A549 (cell line): Measurements from ENCODE around the gene SLC1A2. TPM values are rescaled to one million over a fixed set of nuclear protein-coding genes. Genes with fewer than 3 reads are reported as not detected.

Source experiments
- ATAC-seq, 2 experiments: fragments of 200-7000 bp in 1 of 2; fragments of >200 bp in 1 of 2; cut with Nextera tagmentation in 1 of 2; cut with Tn5 transposase in 1 of 2; 3 replicates each; pipeline versions ENCODE4 v1.8.0 to v1.9.1; 2018 to 2020; ENCODE audit warnings: mild to moderate bottlenecking in 1 of 2, moderate library complexity in 1 of 2
- CTCF ChIA-PET: fragments of 300-600 bp; sonication (Branson Sonifier 250); formaldehyde crosslinking; extraction: SDS; loops from one replicate; lab custom pipeline; 2021; ENCODE audit warnings: antibody characterized with exemption, inconsistent platforms; lab: Yijun Ruan, JAX
- POLR2A ChIA-PET: fragments of 350-600 bp; formaldehyde crosslinking; extraction: SDS; loops from one replicate; lab custom pipeline; 2021; ENCODE audit warnings: antibody characterized with exemption, inconsistent platforms; lab: Yijun Ruan, JAX
- DNase-seq, 2 experiments: peaks; one replicate each; pipeline versions ENCODE4 v3.0.0 to v3.0.0-alpha.2; 2011 to 2016; ENCODE audit warnings: low read depth in 1 of 2, low spot score in 1 of 2
- FAIRE-seq: peaks from 2 replicates; lab custom pipeline; 2011; peaks lifted over from hg19 to GRCh38; lab: Jason Lieb, UNC
- H3K27ac ChIP-seq, 2 experiments: fragments of >200 bp; sonication (Bioruptor Twin); formaldehyde crosslinking; 3 replicates each; pipeline ENCODE4 v1.5.1; 2016 to 2017
- H3K4me1 ChIP-seq: fragments of >200 bp; sonication (Bioruptor Twin); formaldehyde crosslinking; 3 replicates; pipeline ENCODE4 v1.6.1; 2016
- H3K4me2 ChIP-seq: fragments of >200 bp; sonication (Bioruptor Twin); formaldehyde crosslinking; 3 replicates; pipeline ENCODE4 v1.6.1; 2016
- H3K4me3 ChIP-seq: fragments of >200 bp; sonication (Bioruptor Twin); formaldehyde crosslinking; 3 replicates; pipeline ENCODE4 v1.5.1; 2016
- H3K9me3 ChIP-seq: fragments of >200 bp; sonication (Bioruptor Twin); formaldehyde crosslinking; 3 replicates; pipeline ENCODE4 v1.6.1; 2016
- CBX2 ChIP-seq: fragments of 200-600 bp; sonication (generic); IDR thresholded peaks from 2 replicates; pipeline ENCODE4 v1.6.1; 2016; ENCODE audit warnings: low read depth, mild to moderate bottlenecking, borderline replicate concordance
- CEBPB ChIP-seq, 2 experiments: fragments of >200 bp in 1 of 2; sonication (Bioruptor Twin) in 1 of 2; formaldehyde crosslinking in 1 of 2; IDR thresholded peaks; 2 replicates each; pipeline ENCODE4 v1.6.1; 2012 to 2016
- CHD4 ChIP-seq: fragments of 200-600 bp; sonication (generic); IDR thresholded peaks from 2 replicates; pipeline ENCODE4 v1.6.1; 2016; ENCODE audit warnings: antibody characterized with exemption, mild to moderate bottlenecking, borderline replicate concordance
- ELK1 ChIP-seq: fragments of 150-350 bp; IDR thresholded peaks from 2 replicates; pipeline ENCODE4 v1.6.1; 2014; ENCODE audit warnings: low read depth, mild to moderate bottlenecking, low read length
- FOSB ChIP-seq: fragments of 250-450 bp; sonication (Bioruptor Pico); IDR thresholded peaks from 2 replicates; pipeline ENCODE4 v1.5.0; 2020; ENCODE audit warnings: mild to moderate bottlenecking, moderate library complexity
- HES2 ChIP-seq: fragments of >200 bp; sonication (Bioruptor Twin); formaldehyde crosslinking; IDR thresholded peaks from 2 replicates; pipeline ENCODE4 v1.6.1; 2016
- HMGXB4 ChIP-seq: fragments of 250-450 bp; sonication (Bioruptor Pico); IDR thresholded peaks from 2 replicates; pipeline ENCODE4 v1.5.0; 2021; ENCODE audit warnings: mild to moderate bottlenecking, moderate library complexity, borderline replicate concordance
- HOXB13 ChIP-seq: fragments of 250-450 bp; sonication (Bioruptor Pico); IDR thresholded peaks from 2 replicates; pipeline ENCODE4 v1.5.0; 2020; ENCODE audit warnings: low read depth, mild to moderate bottlenecking, moderate library complexity
- HOXB5 ChIP-seq: fragments of 250-450 bp; sonication (Bioruptor Pico); IDR thresholded peaks from 2 replicates; pipeline ENCODE4 v1.5.0; 2020; ENCODE audit warnings: mild to moderate bottlenecking, moderate library complexity
- KDM1A ChIP-seq: fragments of 200-600 bp; sonication (generic); IDR thresholded peaks from 2 replicates; pipeline ENCODE4 v1.6.1; 2016; ENCODE audit warnings: low read depth, mild to moderate bottlenecking
- MAFK ChIP-seq: fragments of 450-650 bp; IDR thresholded peaks from 2 replicates; pipeline ENCODE4 v1.6.1; 2014; ENCODE audit not compliant: partially characterized antibody
- MYC ChIP-seq: IDR thresholded peaks from 2 replicates; pipeline ENCODE4 v1.6.1; 2012; ENCODE audit warnings: mild to moderate bottlenecking, inconsistent platforms, low read length, improper control_type of control experiment, borderline replicate concordance
- NPAS2 ChIP-seq: fragments of 250-450 bp; sonication (Bioruptor Pico); IDR thresholded peaks from 2 replicates; pipeline ENCODE4 v1.8.0; 2022; ENCODE audit warnings: mild to moderate bottlenecking, moderate library complexity, borderline replicate concordance
- RCOR1 ChIP-seq: fragments of 150-350 bp; IDR thresholded peaks from 2 replicates; pipeline ENCODE4 v1.6.1; 2014; ENCODE audit warnings: antibody characterized with exemption, low read length, low read depth
- RFX5 ChIP-seq: fragments of 450-650 bp; IDR thresholded peaks from 2 replicates; pipeline ENCODE4 v1.7.1; 2014; ENCODE audit warnings: antibody characterized with exemption, mild to moderate bottlenecking, moderate library complexity
- TFCP2L1 ChIP-seq: fragments of 250-450 bp; sonication (Bioruptor Pico); IDR thresholded peaks from 2 replicates; pipeline ENCODE4 v1.5.0; 2021; ENCODE audit warnings: mild to moderate bottlenecking
- USF2 ChIP-seq: fragments of 450-650 bp; IDR thresholded peaks from 2 replicates; pipeline ENCODE4 v1.6.1; 2014; ENCODE audit warnings: antibody characterized with exemption
- ZC3H11A ChIP-seq: fragments of 450-650 bp; IDR thresholded peaks from 2 replicates; pipeline ENCODE4 v1.6.1; 2014; ENCODE audit warnings: antibody characterized with exemption, mild to moderate bottlenecking
- ZSCAN20 ChIP-seq: fragments of 250-450 bp; sonication (Bioruptor Pico); IDR thresholded peaks from 2 replicates; pipeline ENCODE4 v1.8.0; 2022; ENCODE audit warnings: mild to moderate bottlenecking, moderate library complexity
- WGBS: methylation state at CpG from one replicate; pipeline ENCODE4 v1.1.6; 2017; ENCODE audit errors: missing lambda C conversion rate; 5-methylcytosine and 5-hydroxymethylcytosine counted together
- polyA plus RNA-seq, 4 experiments: library from polyadenylated mRNA; depleted of rRNA in 3 of 4; stranded (reverse); fragments of >200 nt; fragmentation: RNase III in 1 of 4; extraction: RNeasy Plus Mini Kit Qiagen cat#74134 plus additional on column Dnase treatment in 1 of 4; gene quantifications; 2 replicates in 3 of 4; 3 replicates in 1 of 4; pipeline ENCODE4 v1.2.3, GENCODE V29; 2011 to 2017

SLC1A2 gene
- polyA plus RNA-seq, 2 of the 4 experiments (the other 2 are of a cell fraction): 0.01 to 0.14 TPM

- Histone ChIP-seq H3K4me2 (no peak overlapping the region), H3K9me3 (no peaks in the 10 kb centered on the region), H3K4me3 (no peak overlapping the region), H3K4me1 (0 out of 3 replicates have a peak, but pooled peaks cover under 1% of the 10 kb centered on the region), H3K27ac (no peak overlapping the region)
- ATAC-seq (no peak), FAIRE-seq (no peak), DNase-seq (no peak)
- 51% methylated on average over 6 of the region's 6 CpGs for WGBS
- CTCF ChIA-PET: interaction anchor here (0.8 to 2.2 kb wide), 3 partner anchors 9 to 107 kb away, joined by 3 to 8 read pairs (median 3); no protein-coding TSS in a partner anchor
- TF ChIP-seq HES2 (no peak), ELK1 (no peak), TFCP2L1 (CRISPR knock-in tag) (no peak), ZSCAN20 (CRISPR knock-in tag) (no peak), FOSB (CRISPR knock-in tag) (no peak), MYC (no peak)
- POLR2A ChIA-PET: no interaction called here
These were observed 72.7 kb downstream of the SLC1A2 start for GRCh38 chr11:35346472-35347156.

- H3K27ac ChIP-seq: no peak overlapping the region
- TF ChIP-seq CBX2 (no peak), HMGXB4 (no peak), CHD4 (no peak), ELK1 (no peak), MAFK (no peak), ZC3H11A (no peak), CEBPB (IDR thresholded peaks at IDR 0.05) (no peak), FOSB (CRISPR knock-in tag) (no peak), HOXB5 (CRISPR knock-in tag) (no peak), RCOR1 (no peak), RFX5 (no peak), HOXB13 (CRISPR knock-in tag) (no peak), USF2 (no peak), KDM1A (no peak), HES2 (no peak), NPAS2 (CRISPR knock-in tag) (no peak)
- 66% methylated on average over 9 of the region's 9 CpGs for WGBS
- DNase-seq (no peak), FAIRE-seq (no peak), ATAC-seq (no peak)
- no peaks in the 10 kb centered on the region for H3K4me1 ChIP-seq
- CTCF ChIA-PET: interaction anchor here (0.6 to 2.2 kb wide), 2 partner anchors 8 to 13 kb away, joined by 7 to 8 read pairs; no protein-coding TSS in a partner anchor
- no peaks in the 10 kb centered on the region for H3K9me3 ChIP-seq
- no peak overlapping the region for H3K4me3 ChIP-seq
- POLR2A ChIA-PET: no interaction called here
- no peak overlapping the region for H3K4me2 ChIP-seq
These were observed 74.4 kb downstream of the SLC1A2 start for GRCh38 chr11:35344681-35345574.
